Fibroblast of villous mesenchyme (primary cell): ENCODE measurements around the gene LRRC61. TPM values are rescaled to one million over a fixed set of nuclear protein-coding genes. Genes with fewer than 3 reads are reported as not detected.
A peak's percentile ranks its signal among the peaks of the same experiment; 100 is the strongest.

Source experiments
- DNase-seq: peaks from one replicate; pipeline ENCODE4 v3.0.0-alpha.2; 2010; ENCODE audit warnings: low read depth
- H3K4me3 ChIP-seq: 2 replicates; pipeline ENCODE4 v1.5.1; 2011; ENCODE audit warnings: low read depth, mild to moderate bottlenecking, low read length
- total RNA-seq: library from RNA; depleted of rRNA; stranded (reverse); fragments of >200 nt; gene quantifications from 2 replicates; pipeline ENCODE4 v1.2.3, GENCODE V29; 2012
- TF ChIP-seq, protein P1 (sequence below): IDR thresholded peaks from 2 replicates; pipeline ENCODE4 v1.5.1; 2012; ENCODE audit warnings: low read depth, mild to moderate bottlenecking, low read length; ENCODE audit not compliant: insufficient read depth

The LRRC61 gene
- total RNA-seq, 1 donor, result 13.0 TPM

- TF ChIP-seq, protein P1, sequence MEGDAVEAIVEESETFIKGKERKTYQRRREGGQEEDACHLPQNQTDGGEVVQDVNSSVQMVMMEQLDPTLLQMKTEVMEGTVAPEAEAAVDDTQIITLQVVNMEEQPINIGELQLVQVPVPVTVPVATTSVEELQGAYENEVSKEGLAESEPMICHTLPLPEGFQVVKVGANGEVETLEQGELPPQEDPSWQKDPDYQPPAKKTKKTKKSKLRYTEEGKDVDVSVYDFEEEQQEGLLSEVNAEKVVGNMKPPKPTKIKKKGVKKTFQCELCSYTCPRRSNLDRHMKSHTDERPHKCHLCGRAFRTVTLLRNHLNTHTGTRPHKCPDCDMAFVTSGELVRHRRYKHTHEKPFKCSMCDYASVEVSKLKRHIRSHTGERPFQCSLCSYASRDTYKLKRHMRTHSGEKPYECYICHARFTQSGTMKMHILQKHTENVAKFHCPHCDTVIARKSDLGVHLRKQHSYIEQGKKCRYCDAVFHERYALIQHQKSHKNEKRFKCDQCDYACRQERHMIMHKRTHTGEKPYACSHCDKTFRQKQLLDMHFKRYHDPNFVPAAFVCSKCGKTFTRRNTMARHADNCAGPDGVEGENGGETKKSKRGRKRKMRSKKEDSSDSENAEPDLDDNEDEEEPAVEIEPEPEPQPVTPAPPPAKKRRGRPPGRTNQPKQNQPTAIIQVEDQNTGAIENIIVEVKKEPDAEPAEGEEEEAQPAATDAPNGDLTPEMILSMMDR, result no peak
- no peak overlapping the region for H3K4me3 ChIP-seq
- DNase-seq, result no peak
Measured at GRCh38 chr7:150321788-150322113, 1.4 kb upstream of the LRRC61 start.

DNA sequence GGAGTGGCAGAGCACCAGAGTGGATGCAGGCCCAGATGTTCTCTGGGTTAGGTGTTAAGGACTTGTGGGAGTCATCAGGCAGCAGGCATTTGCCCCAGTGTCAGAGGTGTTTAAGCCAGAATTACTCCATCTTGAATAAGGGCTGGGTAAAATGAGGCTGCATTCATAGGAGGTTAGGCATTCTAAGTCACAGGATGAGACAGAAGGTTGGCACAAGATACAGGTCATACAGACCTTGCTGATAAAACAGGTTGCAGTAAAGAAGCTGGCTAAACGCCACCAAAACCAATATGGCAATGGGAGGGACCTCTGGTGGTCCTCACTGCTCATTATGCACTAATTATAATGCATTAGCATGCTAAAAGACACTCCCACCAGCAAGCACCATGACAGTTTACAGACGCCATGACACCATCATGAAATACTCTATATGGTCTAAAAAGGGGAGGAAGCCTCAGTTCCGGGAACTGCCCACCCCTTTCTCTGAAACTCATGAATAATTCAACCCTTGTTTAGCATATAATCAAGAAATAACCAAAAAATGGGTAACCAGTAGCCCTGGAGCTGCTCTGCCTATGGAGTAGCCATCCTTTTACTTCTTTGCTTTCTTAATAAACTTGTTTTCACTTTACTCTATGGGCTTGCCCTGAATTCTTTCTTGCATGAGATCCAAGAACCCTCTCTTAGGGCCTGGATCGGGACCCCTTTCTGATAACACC, 882 bp upstream of the LRRC61 start:
- DNase-seq, result no peak
- TF ChIP-seq, protein P1, result no peak
- H3K4me3 ChIP-seq, result no peak overlapping the region

- peak overlapping the region; percentile 51 for H3K4me3 ChIP-seq
- DNase-seq, result no peak
- TF ChIP-seq, protein P1, result no peak
Measured at GRCh38 chr7:150323682-150324372, 672 bp downstream of the LRRC61 start.

GRCh38 chr7:150324373-150324961, 1.3 kb downstream of the LRRC61 start:
- H3K4me3 ChIP-seq, result peak overlapping the region; percentile 15
- no peak for DNase-seq
- TF ChIP-seq, protein P1, result no peak

DNA sequence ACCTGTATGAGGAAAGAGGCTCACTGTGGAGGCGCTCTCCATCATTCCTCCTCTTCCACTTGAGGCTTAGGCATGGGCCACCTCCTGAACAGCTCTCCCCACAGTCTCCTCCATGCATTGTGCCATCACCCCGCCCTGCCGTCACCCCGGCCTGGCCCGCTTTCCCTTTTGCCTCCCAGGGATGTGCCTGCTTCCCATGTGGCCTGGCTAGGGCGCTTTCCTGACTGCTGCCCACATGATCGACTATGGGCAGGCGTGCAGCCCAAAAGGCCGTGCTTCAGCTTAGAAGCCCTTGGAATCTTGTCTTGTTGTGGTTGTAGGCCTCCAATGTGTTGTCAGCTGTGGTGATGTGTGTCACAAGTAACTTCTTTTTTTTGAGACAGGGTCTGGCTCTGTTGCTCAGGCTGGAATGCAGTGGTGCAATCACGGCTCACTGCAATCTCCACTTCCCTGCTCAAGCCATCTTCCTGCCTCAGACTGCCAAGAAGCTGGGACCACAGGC, 2.0 kb downstream of the LRRC61 start:
- H3K4me3 ChIP-seq, result no peak overlapping the region
- DNase-seq, result peak; percentile 48
- TF ChIP-seq, protein P1, result no peak

DNA sequence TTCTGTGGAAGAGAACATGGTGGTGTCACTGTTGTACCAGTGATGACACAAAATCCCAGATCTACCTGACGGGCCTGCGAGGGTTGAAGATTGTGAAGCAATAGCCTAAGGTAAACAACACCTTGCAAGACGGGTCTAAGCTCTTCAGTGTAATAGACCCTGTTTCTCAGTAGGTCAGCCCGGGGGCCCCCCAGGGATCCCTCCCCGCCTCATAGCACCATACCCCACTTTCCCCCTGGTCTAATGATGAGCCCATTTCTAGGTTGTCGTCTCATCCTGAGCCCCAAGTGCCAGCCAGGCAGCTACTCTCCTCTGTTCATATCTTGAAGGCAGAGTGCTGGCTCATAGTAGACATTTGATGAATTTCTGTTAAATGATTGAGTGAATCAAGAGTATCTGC, 2.7 kb downstream of the LRRC61 start:
- DNase-seq, result no peak
- TF ChIP-seq, protein P1, result no peak
- no peak overlapping the region for H3K4me3 ChIP-seq
